OCI-LY3 (cell line): ENCODE measurements around the gene PRICKLE2.

Source experiments
- H2AFZ ChIP-seq: fragments of 200-600, 300-600 bp; shearing (Covaris generic); 2 replicates; pipeline ENCODE4 v1.6.0; 2014; ENCODE audit warnings: antibody characterized with exemption, low read depth, low read length
- H3K27ac ChIP-seq: fragments of 200-600, 300-600 bp; sonication (generic); 2 replicates; pipeline ENCODE4 v1.5.1; 2014; ENCODE audit warnings: mild to moderate bottlenecking, low read length, moderate library complexity, mixed read lengths
- H3K27me3 ChIP-seq: fragments of 200-600, 300-600 bp; sonication (generic); 2 replicates; pipeline ENCODE4 v1.6.1; 2014; ENCODE audit warnings: low read depth, low read length, mixed read lengths
- H3K36me3 ChIP-seq: fragments of 200-600, 300-600 bp; sonication (generic); replicated peaks from 2 replicates; pipeline ENCODE3; 2014; ENCODE audit warnings: low read depth, low read length, mixed read lengths
- H3K4me1 ChIP-seq: fragments of 300-600, 200-600 bp; sonication (generic); 2 replicates; pipeline ENCODE4 v1.6.1; 2014; ENCODE audit warnings: low read length, mixed read lengths
- H3K4me2 ChIP-seq: fragments of 200-600, 300-600 bp; sonication (generic); 2 replicates; pipeline ENCODE4 v1.6.1; 2014; ENCODE audit warnings: low read length, mixed read lengths
- H3K4me3 ChIP-seq: fragments of 300-600, 200-600 bp; sonication (generic); 2 replicates; pipeline ENCODE4 v1.5.1; 2014; ENCODE audit warnings: antibody characterized with exemption, mild to moderate bottlenecking, low read length, moderate library complexity
- H3K79me2 ChIP-seq: fragments of 300-600, 200-600 bp; shearing (Covaris generic); 2 replicates; pipeline ENCODE4 v1.6.1; 2014; ENCODE audit warnings: mild to moderate bottlenecking, low read length, mixed read lengths
- H3K9ac ChIP-seq: fragments of 300-600, 200-600 bp; shearing (Covaris generic); 2 replicates; pipeline ENCODE4 v1.6.0; 2014; ENCODE audit warnings: mild to moderate bottlenecking, low read length, moderate library complexity
- H3K9me3 ChIP-seq: fragments of 200-600, 300-600 bp; shearing (Covaris generic); 2 replicates; pipeline ENCODE4 v1.6.1; 2014; ENCODE audit warnings: low read length, mixed read lengths; ENCODE audit not compliant: insufficient read depth
- H4K20me1 ChIP-seq: fragments of 200-600, 300-600 bp; sonication (generic); 2 replicates; pipeline ENCODE4 v1.6.1; 2016; ENCODE audit warnings: low read length, mixed read lengths; ENCODE audit not compliant: insufficient read depth
- CTCF ChIP-seq: fragments of 200-600, 300-600 bp; sonication (generic); IDR thresholded peaks from 2 replicates; pipeline ENCODE4 v1.5.1; 2014; ENCODE audit warnings: antibody characterized with exemption, low read length, low read depth
- EZH2phosphoT487 ChIP-seq: fragments of 200-600 bp; shearing (Covaris generic); IDR thresholded peaks from 2 replicates; pipeline ENCODE4 v1.6.1; 2018; ENCODE audit warnings: antibody characterized with exemption, mixed run types, low read depth

Gene PRICKLE2

GRCh38 chr3:64237083-64237482 is 11.8 kb upstream of the PRICKLE2 start:
- H3K27me3 ChIP-seq, result peaks cover 6% of the 10 kb centered on the region; the same call in 1 of the 2 replicates
- H3K4me2 ChIP-seq, result no peak overlapping the region
- H3K9ac ChIP-seq, result no peak overlapping the region
- H2AFZ ChIP-seq, result no peak overlapping the region
- H4K20me1 ChIP-seq, result no peaks in the 10 kb centered on the region
- no peaks in the 10 kb centered on the region for H3K4me1 ChIP-seq
- no peaks in the 10 kb centered on the region for H3K79me2 ChIP-seq
- TF ChIP-seq CTCF (no peak), EZH2phosphoT487 (no peak)
- H3K4me3 ChIP-seq, result no peak overlapping the region
- no peaks in the 10 kb centered on the region for H3K9me3 ChIP-seq
- no peaks in the 10 kb centered on the region for H3K36me3 ChIP-seq
- H3K27ac ChIP-seq, result no peak overlapping the region

GRCh38 chr3:64235605-64236004 is 10.3 kb upstream of the PRICKLE2 start:
- H3K9me3 ChIP-seq, result no peaks in the 10 kb centered on the region
- no peak for TF ChIP-seq CTCF
- no peak for TF ChIP-seq EZH2phosphoT487
- no peaks in the 10 kb centered on the region for H4K20me1 ChIP-seq
- peaks cover 9% of the 10 kb centered on the region; the same call in 1 of the 2 replicates for H3K27me3 ChIP-seq
- H3K4me3 ChIP-seq, result no peak overlapping the region
- H3K4me2 ChIP-seq, result no peak overlapping the region
- H3K79me2 ChIP-seq, result no peaks in the 10 kb centered on the region
- H3K36me3 ChIP-seq, result no peaks in the 10 kb centered on the region
- H3K4me1 ChIP-seq, result no peaks in the 10 kb centered on the region
- no peak overlapping the region for H2AFZ ChIP-seq
- no peak overlapping the region for H3K27ac ChIP-seq
- no peak overlapping the region for H3K9ac ChIP-seq

GRCh38 chr3:64234571-64234970 is 9.3 kb upstream of the PRICKLE2 start:
- H3K4me1 ChIP-seq, result no peaks in the 10 kb centered on the region
- no peaks in the 10 kb centered on the region for H3K79me2 ChIP-seq
- H3K4me2 ChIP-seq, result no peak overlapping the region
- peaks cover 9% of the 10 kb centered on the region; the same call in 1 of the 2 replicates for H3K27me3 ChIP-seq
- no peak overlapping the region for H3K9ac ChIP-seq
- no peak overlapping the region for H2AFZ ChIP-seq
- H4K20me1 ChIP-seq, result no peaks in the 10 kb centered on the region
- no peak overlapping the region for H3K4me3 ChIP-seq
- H3K9me3 ChIP-seq, result no peaks in the 10 kb centered on the region
- H3K27ac ChIP-seq, result no peak overlapping the region
- H3K36me3 ChIP-seq, result no peaks in the 10 kb centered on the region
- TF ChIP-seq CTCF, result no peak
- TF ChIP-seq EZH2phosphoT487, result no peak

- Histone ChIP-seq H2AFZ (no peak overlapping the region), H3K27ac (no peak overlapping the region), H3K27me3 (peaks cover 8% of the 10 kb centered on the region; the same call in 1 of the 2 replicates), H3K4me1 (no peaks in the 10 kb centered on the region), H3K4me2 (no peak overlapping the region), H3K36me3 (no peaks in the 10 kb centered on the region), H4K20me1 (no peaks in the 10 kb centered on the region), H3K9me3 (no peaks in the 10 kb centered on the region), H3K79me2 (no peaks in the 10 kb centered on the region), H3K9ac (no peak overlapping the region), H3K4me3 (no peak overlapping the region)
- no peak for TF ChIP-seq CTCF
- TF ChIP-seq EZH2phosphoT487, result no peak
Measured at GRCh38 chr3:64232821-64233220, 7.6 kb upstream of the PRICKLE2 start.
